ENCODE results near the gene BRINP2. TPM values are rescaled to one million over a fixed set of nuclear protein-coding genes. Genes with fewer than 3 reads are reported as not detected.

BRINP2 gene
- total RNA-seq, 1 experiment from 2014 or later, result not detected

DNA sequence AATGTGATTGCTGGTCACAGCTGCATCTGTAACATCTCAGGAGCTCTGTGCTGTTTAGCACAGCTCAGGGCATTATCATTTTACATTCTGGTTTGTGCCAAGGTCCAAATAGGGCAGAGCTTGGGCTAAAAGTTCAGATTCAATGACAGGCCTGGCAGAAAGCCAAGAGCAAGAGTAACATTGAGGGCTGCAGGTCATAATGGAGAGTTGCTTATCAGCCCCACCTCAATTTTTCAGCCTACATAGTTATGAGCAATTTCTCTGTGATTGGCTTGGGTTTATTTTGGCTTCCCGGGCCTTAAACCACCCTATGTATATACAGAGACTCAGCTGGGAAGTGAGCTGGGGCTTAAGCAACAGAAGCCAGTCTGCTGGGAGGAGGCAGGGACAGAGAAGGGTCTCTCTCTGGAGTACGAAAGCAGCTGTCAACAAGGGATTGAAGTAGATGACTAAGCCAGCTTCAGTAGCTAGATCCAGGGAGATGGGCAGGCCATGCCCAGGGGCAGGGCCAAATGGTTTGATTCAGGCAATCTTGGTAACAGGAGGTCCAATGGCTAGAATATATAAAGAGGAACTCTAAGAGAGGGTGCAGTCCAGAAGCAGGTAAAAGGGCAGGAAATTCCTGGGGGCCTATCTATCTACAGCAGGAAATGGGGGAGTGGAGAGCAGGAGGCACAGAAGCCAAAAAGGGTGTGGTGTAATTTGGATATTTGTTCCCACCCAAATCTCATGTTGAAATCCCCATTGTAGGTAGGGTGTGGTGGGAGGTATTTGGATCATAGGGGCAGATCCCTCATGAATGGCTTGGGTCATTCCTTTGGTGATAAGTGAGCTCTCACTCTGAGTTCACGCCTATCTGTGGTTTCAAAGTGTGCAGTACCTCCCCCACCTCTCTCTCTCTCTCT lies 49.0 kb downstream of the BRINP2 start:
- ChIA-PET POLR2A (interaction anchor here (1.0 to 1.2 kb wide), 2 partner anchors 9 to 11 kb away, joined by 4 read pairs; no protein-coding TSS in a partner anchor), CTCF (interaction anchor here (0.6 to 1.5 kb wide), 3 partner anchors 10 to 38 kb away, joined by 3 to 10 read pairs (median 4); no protein-coding TSS in a partner anchor)
- Mint-ChIP-seq H3K27ac (ENCODE audit: low read depth, unreplicated experiment) (peak overlapping the region; percentile 39), H3K27me3 (ENCODE audit: insufficient read depth, unreplicated experiment) (no peaks in the 10 kb centered on the region), H3K9me3 (ENCODE audit: unreplicated experiment) (peaks cover 14% of the 10 kb centered on the region), H3K36me3 (ENCODE audit: insufficient read depth, unreplicated experiment) (no peaks in the 10 kb centered on the region), H3K4me3 (ENCODE audit: unreplicated experiment) (no peak overlapping the region), H3K4me1 (ENCODE audit: insufficient read depth, unreplicated experiment) (peaks cover 11% of the 10 kb centered on the region)
- intact Hi-C loops (cut with micrococcal nuclease), result no loop called here
- no TSS peak for BruUV-seq (replicated peaks)
- TF ChIP-seq, protein P1, sequence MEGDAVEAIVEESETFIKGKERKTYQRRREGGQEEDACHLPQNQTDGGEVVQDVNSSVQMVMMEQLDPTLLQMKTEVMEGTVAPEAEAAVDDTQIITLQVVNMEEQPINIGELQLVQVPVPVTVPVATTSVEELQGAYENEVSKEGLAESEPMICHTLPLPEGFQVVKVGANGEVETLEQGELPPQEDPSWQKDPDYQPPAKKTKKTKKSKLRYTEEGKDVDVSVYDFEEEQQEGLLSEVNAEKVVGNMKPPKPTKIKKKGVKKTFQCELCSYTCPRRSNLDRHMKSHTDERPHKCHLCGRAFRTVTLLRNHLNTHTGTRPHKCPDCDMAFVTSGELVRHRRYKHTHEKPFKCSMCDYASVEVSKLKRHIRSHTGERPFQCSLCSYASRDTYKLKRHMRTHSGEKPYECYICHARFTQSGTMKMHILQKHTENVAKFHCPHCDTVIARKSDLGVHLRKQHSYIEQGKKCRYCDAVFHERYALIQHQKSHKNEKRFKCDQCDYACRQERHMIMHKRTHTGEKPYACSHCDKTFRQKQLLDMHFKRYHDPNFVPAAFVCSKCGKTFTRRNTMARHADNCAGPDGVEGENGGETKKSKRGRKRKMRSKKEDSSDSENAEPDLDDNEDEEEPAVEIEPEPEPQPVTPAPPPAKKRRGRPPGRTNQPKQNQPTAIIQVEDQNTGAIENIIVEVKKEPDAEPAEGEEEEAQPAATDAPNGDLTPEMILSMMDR (IDR thresholded peaks at IDR 0.05; ENCODE audit: unreplicated experiment), result no peak
- peak; percentile 53 for DNase-seq (ENCODE audit: unreplicated experiment)

DNA sequence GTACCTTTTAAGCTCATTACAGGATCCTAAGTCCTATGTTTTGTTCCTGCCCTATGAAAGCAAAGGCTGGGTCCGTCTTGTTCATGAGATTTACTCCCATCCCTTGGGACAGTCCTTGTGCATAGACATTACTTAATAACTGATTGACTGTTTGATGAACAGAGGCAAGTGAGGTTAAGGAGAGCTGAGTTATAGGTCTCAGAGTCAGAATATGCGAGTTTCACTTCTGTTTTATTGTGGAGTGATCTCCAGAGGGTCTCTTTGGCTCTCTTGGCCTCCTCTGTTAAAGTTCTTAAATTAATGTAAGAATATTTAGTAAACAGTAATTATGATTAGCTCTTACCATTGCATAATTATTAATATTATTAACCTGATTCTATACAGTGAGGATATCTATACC lies 52.6 kb downstream of the BRINP2 start:
- Mint-ChIP-seq H3K36me3 (ENCODE audit: insufficient read depth, unreplicated experiment) (no peaks in the 10 kb centered on the region), H3K4me3 (ENCODE audit: unreplicated experiment) (no peak overlapping the region), H3K4me1 (ENCODE audit: insufficient read depth, unreplicated experiment) (peaks cover 13% of the 10 kb centered on the region), H3K27me3 (ENCODE audit: insufficient read depth, unreplicated experiment) (no peaks in the 10 kb centered on the region), H3K27ac (ENCODE audit: low read depth, unreplicated experiment) (no peak overlapping the region), H3K9me3 (ENCODE audit: unreplicated experiment) (no peaks in the 10 kb centered on the region)
- ChIA-PET POLR2A (no interaction called here), CTCF (interaction anchor here (0.6 to 1.2 kb wide), 4 partner anchors 15 to 790 kb away, joined by 3 to 5 read pairs (median 4); no protein-coding TSS in a partner anchor)
- DNase-seq (ENCODE audit: unreplicated experiment), result no peak
- BruUV-seq (replicated peaks), result no TSS peak
- intact Hi-C loops (cut with micrococcal nuclease), result no loop called here
- TF ChIP-seq, protein P1 (IDR thresholded peaks at IDR 0.05; ENCODE audit: unreplicated experiment), result no peak

DNA sequence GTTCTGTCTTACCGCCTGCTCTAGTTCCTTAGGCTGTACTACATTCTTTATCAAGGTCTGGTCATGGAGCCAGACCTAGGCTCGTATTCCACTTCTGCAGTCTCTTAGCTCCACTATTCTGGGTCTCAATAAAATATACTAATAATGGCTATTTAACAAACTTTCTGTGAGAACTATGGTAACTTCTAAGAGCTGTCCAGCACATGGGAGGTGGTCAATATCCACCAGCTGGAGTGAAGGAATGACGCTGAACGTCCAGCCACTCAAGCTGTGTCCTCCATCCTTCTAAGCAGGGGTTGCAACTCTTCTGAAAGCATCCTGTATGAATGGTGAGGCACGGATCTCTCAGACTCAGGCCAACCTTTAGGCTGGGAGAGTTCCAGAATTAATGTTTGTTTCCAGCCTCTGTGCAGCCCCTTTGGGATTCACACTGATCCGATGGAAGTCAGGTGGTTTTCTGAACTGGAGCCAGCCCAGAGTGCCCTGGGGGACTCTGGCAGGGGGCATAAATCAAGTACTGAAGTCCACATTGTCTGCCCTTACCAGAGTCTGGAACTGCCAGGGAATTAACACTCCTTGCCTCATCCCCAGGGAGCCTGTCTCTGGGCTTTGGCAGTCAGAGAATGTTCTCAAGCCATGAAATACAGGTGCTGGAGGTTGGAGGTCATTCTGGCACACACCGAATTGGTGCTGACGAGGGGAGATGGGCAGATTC lies 57.4 kb downstream of the BRINP2 start:
- POLR2A ChIA-PET, result no interaction called here

More for the DNA sequence above, 57.4 kb downstream of the BRINP2 start:
- CTCF ChIA-PET, result interaction anchor here (0.7 to 1.1 kb wide), 3 partner anchors 11 to 119 kb away, joined by 3 read pairs; no protein-coding TSS in a partner anchor
- Mint-ChIP-seq H3K9me3 (ENCODE audit: unreplicated experiment) (no peaks in the 10 kb centered on the region), H3K27me3 (ENCODE audit: insufficient read depth, unreplicated experiment) (no peaks in the 10 kb centered on the region), H3K36me3 (ENCODE audit: insufficient read depth, unreplicated experiment) (no peaks in the 10 kb centered on the region), H3K4me1 (ENCODE audit: insufficient read depth, unreplicated experiment) (peaks cover 9% of the 10 kb centered on the region), H3K4me3 (ENCODE audit: unreplicated experiment) (no peak overlapping the region), H3K27ac (ENCODE audit: low read depth, unreplicated experiment) (no peak overlapping the region)
- TF ChIP-seq, protein P1 (IDR thresholded peaks at IDR 0.05; ENCODE audit: unreplicated experiment), result no peak
- DNase-seq (ENCODE audit: unreplicated experiment), result no peak
- no TSS peak for BruUV-seq (replicated peaks)
- intact Hi-C loops (cut with micrococcal nuclease), result no loop called here

Measured in MCF 10A (cell line).